ENCODE data around the gene S100A14. TPM values are rescaled to one million over a fixed set of nuclear protein-coding genes. Genes with fewer than 3 reads are reported as not detected.
A peak's percentile ranks its signal among the peaks of the same experiment; 100 is the strongest.

Gene S100A14
- 2.1 TPM in 1 of 2 replicates, not detected in the other for total RNA-seq (2014; rRNA removed; shearing (Covaris generic))
- polyA plus RNA-seq (2016; fragmentation: Nextera tagmentation; extraction: Ambion mirVana): 0.31 and 0.32 TPM in 2 replicates

GRCh38 chr1:153616144-153616916 lies at the start of gene S100A14:
TSS of gene S100A14 (minus strand) at chr1:153616325. CDS start at chr1:153615858, 467 bp downstream.
- no peaks in the 10 kb centered on the region for H4K20me1 ChIP-seq (ENCODE audit: insufficient read depth)
- H2AFZ ChIP-seq: no peak within 1 kb of the TSS
- H3K9ac ChIP-seq: peak within 1 kb of the TSS; percentile 39; the same call in 1 of the 2 replicates
- H3K27me3 ChIP-seq (replicated peaks; ENCODE audit: insufficient read depth): no peaks in the 10 kb centered on the region
- H3K4me3 ChIP-seq: no peak within 1 kb of the TSS
- peaks cover 23% of the 10 kb centered on the region for H3K79me2 ChIP-seq (ENCODE audit: insufficient read depth)
- 0 out of 2 replicates have a peak within 1 kb of the TSS, but pooled peaks have one; percentile 46 for H3K27ac ChIP-seq
- no peaks in the 10 kb centered on the region for H3K9me3 ChIP-seq (ENCODE audit: low read depth)
- H3K36me3 ChIP-seq (ENCODE audit: low read depth): peaks cover 18% of the 10 kb centered on the region
- H3K4me1 ChIP-seq (ENCODE audit: insufficient read depth): peaks cover 20% of the 10 kb centered on the region
- H3F3A ChIP-seq (ENCODE audit: insufficient read depth): peaks cover 50% of the 10 kb centered on the region
- peak; percentile 24 for DNase-seq
- 59 to 62% methylated on average over 10 of the region's 10 CpGs for WGBS, 2 experiments (ENCODE audit: low coverage in 1 of 2, low lambda C conversion rate in 2 of 2, missing lambda C conversion rate in 2 of 2)
- no peaks in the 10 kb centered on the region for H3K9me2 ChIP-seq (ENCODE audit: insufficient read depth)
- in situ Hi-C loops (cut with MboI): no loop called here
- no peak within 1 kb of the TSS for H3K4me2 ChIP-seq (ENCODE audit: unreplicated experiment)
- TF ChIP-seq EZH2phosphoT487 (IDR thresholded peaks at IDR 0.05; ENCODE audit: insufficient read depth, low read depth) (no peak), EZH2 (IDR thresholded peaks at IDR 0.05; ENCODE audit: insufficient read depth, poor library complexity, severe bottlenecking) (no peak)

- WGBS, 2 experiments (ENCODE audit: low coverage in 1 of 2, low lambda C conversion rate in 2 of 2, missing lambda C conversion rate in 2 of 2): 77 to 82% methylated on average over 5 of the region's 5 CpGs
- peaks cover 56% of the 10 kb centered on the region for H3K79me2 ChIP-seq (ENCODE audit: insufficient read depth)
- peaks cover 10% of the 10 kb centered on the region; the same call in 1 of the 2 replicates for H3K4me1 ChIP-seq (ENCODE audit: insufficient read depth)
- no peak overlapping the region for H3K4me3 ChIP-seq
- H3K4me2 ChIP-seq (ENCODE audit: unreplicated experiment): no peak overlapping the region
- no peaks in the 10 kb centered on the region for H3K9me2 ChIP-seq (ENCODE audit: insufficient read depth)
- H3K9ac ChIP-seq: no peak overlapping the region
- H3F3A ChIP-seq (ENCODE audit: insufficient read depth): peaks cover 73% of the 10 kb centered on the region
- peak; percentile 68 for DNase-seq
- no peaks in the 10 kb centered on the region for H3K9me3 ChIP-seq (ENCODE audit: low read depth)
- no peaks in the 10 kb centered on the region for H3K27me3 ChIP-seq (replicated peaks; ENCODE audit: insufficient read depth)
- H3K36me3 ChIP-seq (ENCODE audit: low read depth): peaks cover 73% of the 10 kb centered on the region
- no peaks in the 10 kb centered on the region for H4K20me1 ChIP-seq (ENCODE audit: insufficient read depth)
- no peak overlapping the region for H2AFZ ChIP-seq
- in situ Hi-C loops (cut with MboI): no loop called here
- peak overlapping the region; percentile 64 for H3K27ac ChIP-seq
- no peak for TF ChIP-seq EZH2 (IDR thresholded peaks at IDR 0.05; ENCODE audit: insufficient read depth, poor library complexity, severe bottlenecking)
- TF ChIP-seq EZH2phosphoT487 (IDR thresholded peaks at IDR 0.05; ENCODE audit: insufficient read depth, low read depth): no peak
Measured at GRCh38 chr1:153663211-153663610, 47.1 kb upstream of the S100A14 start.

GRCh38 chr1:153662269-153662668 lies 46.1 kb upstream of the S100A14 start:
- Histone ChIP-seq H2AFZ (no peak overlapping the region), H3K27me3 (replicated peaks; ENCODE audit: insufficient read depth) (no peaks in the 10 kb centered on the region), H3K9me3 (ENCODE audit: low read depth) (no peaks in the 10 kb centered on the region), H3K36me3 (ENCODE audit: low read depth) (peaks cover 64% of the 10 kb centered on the region), H3K79me2 (ENCODE audit: insufficient read depth) (peaks cover 46% of the 10 kb centered on the region), H4K20me1 (ENCODE audit: insufficient read depth) (no peaks in the 10 kb centered on the region), H3K4me2 (ENCODE audit: unreplicated experiment) (no peak overlapping the region), H3F3A (ENCODE audit: insufficient read depth) (peaks cover 63% of the 10 kb centered on the region), H3K4me3 (no peak overlapping the region), H3K9ac (no peak overlapping the region), H3K4me1 (ENCODE audit: insufficient read depth) (peaks cover 10% of the 10 kb centered on the region; the same call in 1 of the 2 replicates), H3K9me2 (ENCODE audit: insufficient read depth) (no peaks in the 10 kb centered on the region), H3K27ac (0 out of 2 replicates have a peak overlapping the region, but pooled peaks have one; percentile 64)
- no peak for DNase-seq
- no peak for TF ChIP-seq EZH2 (IDR thresholded peaks at IDR 0.05; ENCODE audit: insufficient read depth, poor library complexity, severe bottlenecking)
- TF ChIP-seq EZH2phosphoT487 (IDR thresholded peaks at IDR 0.05; ENCODE audit: insufficient read depth, low read depth): no peak
- 48 to 52% methylated on average over 2 of the region's 2 CpGs for WGBS, 2 experiments (ENCODE audit: low coverage in 1 of 2, low lambda C conversion rate in 2 of 2, missing lambda C conversion rate in 2 of 2)
- in situ Hi-C loops (cut with MboI): no loop called here

- H3K27me3 ChIP-seq (replicated peaks; ENCODE audit: insufficient read depth): no peaks in the 10 kb centered on the region
- in situ Hi-C loops (cut with MboI): no loop called here
- no peak overlapping the region for H3K4me3 ChIP-seq
- peaks cover 55% of the 10 kb centered on the region for H3F3A ChIP-seq (ENCODE audit: insufficient read depth)
- no peak overlapping the region for H3K9ac ChIP-seq
- no peak overlapping the region for H3K4me2 ChIP-seq (ENCODE audit: unreplicated experiment)
- no peak for DNase-seq
- no peaks in the 10 kb centered on the region for H3K9me3 ChIP-seq (ENCODE audit: low read depth)
- H3K79me2 ChIP-seq (ENCODE audit: insufficient read depth): peaks cover 36% of the 10 kb centered on the region
- H3K27ac ChIP-seq: no peak overlapping the region
- H3K36me3 ChIP-seq (ENCODE audit: low read depth): peaks cover 53% of the 10 kb centered on the region
- WGBS, 2 experiments (ENCODE audit: low coverage in 1 of 2, low lambda C conversion rate in 2 of 2, missing lambda C conversion rate in 2 of 2): 60 to 61% methylated on average over 9 of the region's 9 CpGs
- TF ChIP-seq EZH2 (IDR thresholded peaks at IDR 0.05; ENCODE audit: insufficient read depth, poor library complexity, severe bottlenecking): no peak
- no peak for TF ChIP-seq EZH2phosphoT487 (IDR thresholded peaks at IDR 0.05; ENCODE audit: insufficient read depth, low read depth)
- H4K20me1 ChIP-seq (ENCODE audit: insufficient read depth): no peaks in the 10 kb centered on the region
- peaks cover 10% of the 10 kb centered on the region; the same call in 1 of the 2 replicates for H3K4me1 ChIP-seq (ENCODE audit: insufficient read depth)
- no peak overlapping the region for H2AFZ ChIP-seq
- no peaks in the 10 kb centered on the region for H3K9me2 ChIP-seq (ENCODE audit: insufficient read depth)
Measured at GRCh38 chr1:153661111-153661708, 45.1 kb upstream of the S100A14 start.

Measured in GM23248 (cell line).